Measurements from ENCODE around the gene DNAJC10. TPM values are rescaled to one million over a fixed set of nuclear protein-coding genes. Genes with fewer than 3 reads are reported as not detected.
"Not testable (repeated sequence)": the region's sequence is repeated elsewhere in the genome, so short reads cannot be mapped to it uniquely, and the experiment has no call there.

Gene DNAJC10
- total RNA-seq, 4 donors from 2014 or later: 39.1 to 46.9 (median 39.5) TPM

DNA sequence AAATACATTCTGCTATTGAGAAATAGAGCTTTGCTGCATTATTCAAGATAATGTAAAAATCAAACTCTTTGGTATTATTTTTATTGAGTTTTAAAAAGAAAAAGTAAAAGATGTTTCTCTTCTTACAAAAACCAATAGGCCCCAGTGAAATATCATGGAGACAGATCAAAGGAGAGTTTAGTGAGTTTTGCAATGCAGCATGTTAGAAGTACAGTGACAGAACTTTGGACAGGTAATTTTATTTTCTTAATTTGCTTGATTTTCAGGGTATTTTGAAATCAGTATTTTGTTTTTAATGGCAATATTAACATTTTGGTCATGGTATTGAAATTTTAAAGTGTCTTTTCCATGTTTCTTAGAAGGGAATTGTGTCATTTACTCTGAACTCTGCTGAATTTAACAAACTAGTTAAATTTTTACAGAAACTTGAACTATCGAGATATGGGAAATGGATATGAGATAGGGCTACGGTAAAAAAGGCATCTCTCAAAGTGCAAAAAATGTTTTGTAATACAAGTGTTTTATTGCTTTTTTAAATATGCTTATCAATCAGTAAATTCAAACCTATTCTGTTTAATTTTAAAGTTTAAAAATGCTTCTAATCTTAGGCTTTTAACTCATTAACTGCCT is 13.8 kb downstream of the DNAJC10 start:
- Histone ChIP-seq H3K27me3 (no peaks in the 10 kb centered on the region), H3K4me3 (no peak overlapping the region), H3K27ac (replicated peaks in 1 of 4) (no peak overlapping the region), H3K4me1 (no peaks in the 10 kb centered on the region), H3K9me3 (no peaks in the 10 kb centered on the region), H3K36me3 (peaks cover 0 to 53% (median 20%) of the 10 kb centered on the region in 4 donors)
- TF ChIP-seq POLR2A (IDR thresholded peaks at IDR 0.05; ENCODE audit: low read depth) (no peak), EP300 (IDR thresholded peaks at IDR 0.05) (no peak), POLR2AphosphoS5 (IDR thresholded peaks at IDR 0.05) (no peak)
- TF ChIP-seq, protein P1, sequence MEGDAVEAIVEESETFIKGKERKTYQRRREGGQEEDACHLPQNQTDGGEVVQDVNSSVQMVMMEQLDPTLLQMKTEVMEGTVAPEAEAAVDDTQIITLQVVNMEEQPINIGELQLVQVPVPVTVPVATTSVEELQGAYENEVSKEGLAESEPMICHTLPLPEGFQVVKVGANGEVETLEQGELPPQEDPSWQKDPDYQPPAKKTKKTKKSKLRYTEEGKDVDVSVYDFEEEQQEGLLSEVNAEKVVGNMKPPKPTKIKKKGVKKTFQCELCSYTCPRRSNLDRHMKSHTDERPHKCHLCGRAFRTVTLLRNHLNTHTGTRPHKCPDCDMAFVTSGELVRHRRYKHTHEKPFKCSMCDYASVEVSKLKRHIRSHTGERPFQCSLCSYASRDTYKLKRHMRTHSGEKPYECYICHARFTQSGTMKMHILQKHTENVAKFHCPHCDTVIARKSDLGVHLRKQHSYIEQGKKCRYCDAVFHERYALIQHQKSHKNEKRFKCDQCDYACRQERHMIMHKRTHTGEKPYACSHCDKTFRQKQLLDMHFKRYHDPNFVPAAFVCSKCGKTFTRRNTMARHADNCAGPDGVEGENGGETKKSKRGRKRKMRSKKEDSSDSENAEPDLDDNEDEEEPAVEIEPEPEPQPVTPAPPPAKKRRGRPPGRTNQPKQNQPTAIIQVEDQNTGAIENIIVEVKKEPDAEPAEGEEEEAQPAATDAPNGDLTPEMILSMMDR (IDR thresholded peaks at IDR 0.05): no peak
- intact Hi-C loops (cut with DNase I): no loop called here
- no peak for DNase-seq (ENCODE audit: extremely low spot score)
- 98% methylated on average over 2 of the region's 2 CpGs for WGBS

DNA sequence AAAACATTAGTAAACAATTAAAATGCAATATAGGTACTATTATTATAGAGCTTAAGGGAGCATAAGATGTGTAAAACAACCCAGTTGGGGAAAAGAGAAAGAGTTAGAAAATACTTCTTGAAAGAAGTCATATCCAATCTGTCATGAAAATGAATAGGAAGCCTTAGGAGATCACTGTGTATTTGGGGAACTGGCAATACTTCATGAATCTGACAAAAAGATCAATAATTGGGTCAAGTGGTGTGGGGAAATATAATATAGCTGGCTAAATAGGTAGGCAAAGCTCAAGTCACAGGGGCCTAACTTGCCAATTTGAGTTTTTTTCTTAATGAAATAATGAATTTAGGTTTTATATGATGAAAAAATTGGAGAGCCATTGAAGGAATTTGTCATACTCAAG is 14.4 kb downstream of the DNAJC10 start:
- Histone ChIP-seq H3K9me3 (no peaks in the 10 kb centered on the region), H3K4me1 (no peaks in the 10 kb centered on the region), H3K4me3 (no peak overlapping the region), H3K36me3 (peaks cover 0 to 48% (median 16%) of the 10 kb centered on the region in 4 donors), H3K27me3 (no peaks in the 10 kb centered on the region), H3K27ac (replicated peaks in 1 of 4) (no peak overlapping the region)
- TF ChIP-seq, protein P1 (IDR thresholded peaks at IDR 0.05): no peak
- no peak for TF ChIP-seq POLR2A (IDR thresholded peaks at IDR 0.05; ENCODE audit: low read depth)
- TF ChIP-seq EP300 (IDR thresholded peaks at IDR 0.05): no peak
- no peak for TF ChIP-seq POLR2AphosphoS5 (IDR thresholded peaks at IDR 0.05)
- intact Hi-C loops (cut with DNase I): no loop called here
- no peak for DNase-seq (ENCODE audit: extremely low spot score)

DNA sequence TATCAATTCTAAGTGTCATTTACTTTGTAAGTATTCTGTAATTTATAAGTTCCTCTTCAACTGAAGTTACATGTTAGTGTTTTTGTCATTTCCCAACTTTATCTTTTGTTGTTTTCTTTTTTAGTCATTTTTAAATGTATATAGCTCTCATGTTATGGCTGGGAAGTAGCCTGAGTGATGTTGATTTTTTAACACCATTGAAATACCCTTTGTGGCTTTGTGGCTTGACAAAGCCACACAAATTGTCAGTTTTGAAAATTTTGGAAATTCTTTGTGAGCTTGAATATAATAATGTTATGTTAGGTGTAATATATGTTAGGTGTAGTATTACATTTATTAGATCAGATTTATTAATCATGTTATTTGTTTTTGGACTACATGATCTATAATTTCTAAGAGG is 16.7 kb downstream of the DNAJC10 start:
- no peaks in the 10 kb centered on the region for H3K27me3 ChIP-seq
- TF ChIP-seq POLR2A (IDR thresholded peaks at IDR 0.05; ENCODE audit: low read depth) (no peak), POLR2AphosphoS5 (IDR thresholded peaks at IDR 0.05) (no peak), EP300 (IDR thresholded peaks at IDR 0.05) (no peak)
- TF ChIP-seq, protein P1 (IDR thresholded peaks at IDR 0.05): no peak
- no peaks in the 10 kb centered on the region for H3K9me3 ChIP-seq
- H3K4me3 ChIP-seq: no peak overlapping the region
- no peaks in the 10 kb centered on the region for H3K4me1 ChIP-seq
- intact Hi-C loops (cut with DNase I): no loop called here
- peaks cover 7 to 57% (median 22%) of the 10 kb centered on the region in 4 donors for H3K36me3 ChIP-seq
- DNase-seq (ENCODE audit: extremely low spot score): no peak
- no peak overlapping the region for H3K27ac ChIP-seq (replicated peaks in 1 of 4)

DNA sequence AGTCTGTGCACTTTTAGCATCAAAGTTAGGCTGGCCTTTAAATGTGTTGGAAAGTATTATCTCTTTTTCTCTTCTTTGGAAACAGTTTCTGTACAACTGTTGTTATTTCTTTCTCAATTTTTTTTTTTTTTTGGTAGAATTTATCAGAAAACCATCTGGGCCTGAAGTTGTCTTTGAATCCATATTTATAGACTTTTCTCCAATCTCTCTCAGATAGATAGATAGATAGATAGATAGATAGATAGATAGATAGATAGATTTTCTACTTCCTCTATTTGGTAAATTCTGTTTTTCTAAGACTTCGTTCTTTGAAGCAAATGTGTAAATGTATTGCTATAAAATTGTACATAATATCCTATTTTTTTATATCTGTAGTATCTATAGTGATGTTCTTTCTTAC is 17.5 kb downstream of the DNAJC10 start:
- DNase-seq (ENCODE audit: extremely low spot score): no peak
- peaks cover 7 to 63% (median 25%) of the 10 kb centered on the region in 4 donors for H3K36me3 ChIP-seq
- no peak for TF ChIP-seq POLR2A (IDR thresholded peaks at IDR 0.05; ENCODE audit: low read depth)
- TF ChIP-seq, protein P1 (IDR thresholded peaks at IDR 0.05): no peak
- H3K27me3 ChIP-seq: no peaks in the 10 kb centered on the region
- no peak overlapping the region for H3K4me3 ChIP-seq
- 92% methylated on average over 1 of the region's 1 CpG for WGBS
- no peak overlapping the region for H3K27ac ChIP-seq (replicated peaks in 1 of 4)
- intact Hi-C loops (cut with DNase I): no loop called here
- no peaks in the 10 kb centered on the region for H3K9me3 ChIP-seq
- H3K4me1 ChIP-seq: no peaks in the 10 kb centered on the region

DNA sequence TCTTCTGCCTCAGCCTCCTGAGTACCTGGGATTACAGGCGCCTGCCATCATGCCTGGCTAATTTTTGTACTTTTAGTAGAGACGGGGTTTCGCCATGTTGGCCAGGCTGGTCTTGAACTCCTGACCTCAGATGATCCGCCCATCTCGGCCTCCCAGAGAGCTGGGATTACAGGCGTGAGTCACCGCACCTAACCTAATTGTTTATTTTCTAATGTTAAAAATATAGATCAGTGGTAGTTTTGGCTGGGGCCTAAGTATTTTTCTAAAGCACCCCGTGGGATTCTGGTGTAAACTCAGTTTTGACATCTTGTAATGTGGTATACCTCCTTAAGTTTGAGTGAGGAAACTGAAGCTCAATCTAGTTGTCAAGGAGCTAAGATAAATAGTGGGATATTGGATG is 20.8 kb downstream of the DNAJC10 start:
- 95% methylated on average over 8 of the region's 8 CpGs for WGBS
- H3K27me3 ChIP-seq; H3K4me3 ChIP-seq; H3K4me1 ChIP-seq; H3K9me3 ChIP-seq; intact Hi-C loops (cut with DNase I); DNase-seq (ENCODE audit: extremely low spot score); H3K27ac ChIP-seq (replicated peaks in 1 of 4): not testable (repeated sequence)
- peaks cover 8 to 57% (median 21%) of the 10 kb centered on the region in 4 donors for H3K36me3 ChIP-seq
